HG02852 (cell line): ENCODE measurements around the gene CT47C1.

ENCODE experiments used
- ATAC-seq: cut with Tn5 transposase; IDR thresholded peaks from one replicate; pipeline ENCODE4 v1.9.1; 2021; ENCODE audit warnings: mild to moderate bottlenecking, moderate library complexity; ENCODE audit not compliant: unreplicated experiment

CT47C1 gene

GRCh38 chrX:119073200-119073905, 560 bp downstream of the CT47C1 start:
- no peak for ATAC-seq

GRCh38 chrX:119073911-119074310, 1.1 kb downstream of the CT47C1 start:
- no peak for ATAC-seq

- ATAC-seq, result no peak
Measured at GRCh38 chrX:119075270-119076025, 2.7 kb downstream of the CT47C1 start.

- ATAC-seq, result no peak
Measured at GRCh38 chrX:119082278-119082677, 9.5 kb downstream of the CT47C1 start.

GRCh38 chrX:119084766-119085165, 12.0 kb downstream of the CT47C1 start:
- no peak for ATAC-seq

- no peak for ATAC-seq
Measured at GRCh38 chrX:119087121-119087520, 14.3 kb downstream of the CT47C1 start.

- ATAC-seq, result no peak
Measured at GRCh38 chrX:119089619-119090018, 16.8 kb downstream of the CT47C1 start.

- ATAC-seq, result no peak
Measured at GRCh38 chrX:119090627-119091026, 17.8 kb downstream of the CT47C1 start.

GRCh38 chrX:119093991-119094735, 21.4 kb downstream of the CT47C1 start:
- ATAC-seq, result no peak

- no peak for ATAC-seq
Measured at GRCh38 chrX:119094819-119095218, 22.0 kb downstream of the CT47C1 start.

- no peak for ATAC-seq
Measured at GRCh38 chrX:119095936-119096335, 23.1 kb downstream of the CT47C1 start.

- no peak for ATAC-seq
Measured at GRCh38 chrX:119101168-119101567, 28.4 kb downstream of the CT47C1 start.

- ATAC-seq, result no peak
Measured at GRCh38 chrX:119105826-119106225, 33.0 kb downstream of the CT47C1 start.

- ATAC-seq, result no peak
Measured at GRCh38 chrX:119107206-119107605, 34.4 kb downstream of the CT47C1 start.

GRCh38 chrX:119118780-119119395, 46.1 kb downstream of the CT47C1 start:
- ATAC-seq, result peak; percentile 88

GRCh38 chrX:119121341-119121740, 48.5 kb downstream of the CT47C1 start:
- no peak for ATAC-seq
